Inflammatory macrophage treated with lipopolysaccharide for 1 hour (primary cell): ENCODE measurements around the gene MAD1L1.

Source experiments
- DNase-seq, 2 donors: peaks; one replicate each; pipeline ENCODE4 v3.0.0-alpha.2; 2020 to 2022

The MAD1L1 gene

GRCh38 chr7:2131341-2131740 is 101.4 kb downstream of the MAD1L1 start:
- DNase-seq: no peak

- DNase-seq: no peak
Measured at GRCh38 chr7:2130096-2130375, 102.7 kb downstream of the MAD1L1 start.

- DNase-seq: no peak
Measured at GRCh38 chr7:2129323-2130095, 103.2 kb downstream of the MAD1L1 start.

GRCh38 chr7:2128601-2129322 is 104.0 kb downstream of the MAD1L1 start:
- no peak for DNase-seq

GRCh38 chr7:2126621-2127020 is 106.1 kb downstream of the MAD1L1 start:
- no peak for DNase-seq

GRCh38 chr7:2125931-2126330 is 106.8 kb downstream of the MAD1L1 start:
- DNase-seq: no peak

- no peak for DNase-seq
Measured at GRCh38 chr7:2124604-2125345, 108.0 kb downstream of the MAD1L1 start.

- DNase-seq: no peak
Measured at GRCh38 chr7:2123916-2124315, 108.8 kb downstream of the MAD1L1 start.

GRCh38 chr7:2123360-2123759 is 109.4 kb downstream of the MAD1L1 start:
- DNase-seq: no peak

- no peak for DNase-seq
Measured at GRCh38 chr7:2122651-2123050, 110.1 kb downstream of the MAD1L1 start.

GRCh38 chr7:2120841-2121830 is 111.6 kb downstream of the MAD1L1 start:
- no peak for DNase-seq

GRCh38 chr7:2120251-2120660 is 112.5 kb downstream of the MAD1L1 start:
- DNase-seq: no peak

- no peak for DNase-seq
Measured at GRCh38 chr7:2118630-2119190, 114.0 kb downstream of the MAD1L1 start.

GRCh38 chr7:2118056-2118455 is 114.7 kb downstream of the MAD1L1 start:
- DNase-seq: no peak

- no peak for DNase-seq
Measured at GRCh38 chr7:2117646-2118045, 115.1 kb downstream of the MAD1L1 start.

- DNase-seq: peak; percentile 32 to 46
Measured at GRCh38 chr7:2116989-2117591, 115.7 kb downstream of the MAD1L1 start.

- DNase-seq: no peak
Measured at GRCh38 chr7:2116448-2116810, 116.3 kb downstream of the MAD1L1 start.

- DNase-seq: no peak
Measured at GRCh38 chr7:2115760-2116447, 116.8 kb downstream of the MAD1L1 start.

GRCh38 chr7:2114926-2115759 is 117.6 kb downstream of the MAD1L1 start:
- no peak for DNase-seq

- peak; percentile 43 to 66 for DNase-seq
Measured at GRCh38 chr7:2114052-2114451, 118.7 kb downstream of the MAD1L1 start.
